HG02885 (cell line): ENCODE data around the gene SLC48A1.

Experiments
- ATAC-seq: cut with Tn5 transposase; IDR thresholded peaks from one replicate; pipeline ENCODE4 v1.9.1; 2021; ENCODE audit warnings: mild to moderate bottlenecking; ENCODE audit not compliant: unreplicated experiment, poor library complexity

Gene SLC48A1

GRCh38 chr12:47787596-47788319 is 14.7 kb downstream of the SLC48A1 start:
- no peak for ATAC-seq

- no peak for ATAC-seq
Measured at GRCh38 chr12:47789141-47789540, 16.1 kb downstream of the SLC48A1 start.

- ATAC-seq: no peak
Measured at GRCh38 chr12:47789712-47790489, 16.9 kb downstream of the SLC48A1 start.

GRCh38 chr12:47790676-47791350 is 17.8 kb downstream of the SLC48A1 start:
- no peak for ATAC-seq

GRCh38 chr12:47791351-47791746 is 18.3 kb downstream of the SLC48A1 start:
- ATAC-seq: no peak

GRCh38 chr12:47791874-47792273 is 18.8 kb downstream of the SLC48A1 start:
- ATAC-seq: no peak

GRCh38 chr12:47793015-47793681 is 20.1 kb downstream of the SLC48A1 start:
- no peak for ATAC-seq

- ATAC-seq: no peak
Measured at GRCh38 chr12:47794679-47795078, 21.6 kb downstream of the SLC48A1 start.

GRCh38 chr12:47795121-47795813 is 22.2 kb downstream of the SLC48A1 start:
- no peak for ATAC-seq

- no peak for ATAC-seq
Measured at GRCh38 chr12:47795814-47796411, 22.9 kb downstream of the SLC48A1 start.

GRCh38 chr12:47797441-47797840 is 24.4 kb downstream of the SLC48A1 start:
- peak; percentile 74 for ATAC-seq

GRCh38 chr12:47798382-47798948 is 25.4 kb downstream of the SLC48A1 start:
- ATAC-seq: no peak

GRCh38 chr12:47799357-47799955 is 26.4 kb downstream of the SLC48A1 start:
- ATAC-seq: no peak

- no peak for ATAC-seq
Measured at GRCh38 chr12:47800582-47800981, 27.5 kb downstream of the SLC48A1 start.

GRCh38 chr12:47801170-47801903 is 28.3 kb downstream of the SLC48A1 start:
- ATAC-seq: no peak

- no peak for ATAC-seq
Measured at GRCh38 chr12:47801904-47802246, 28.8 kb downstream of the SLC48A1 start.

- ATAC-seq: no peak
Measured at GRCh38 chr12:47802312-47802711, 29.3 kb downstream of the SLC48A1 start.

- no peak for ATAC-seq
Measured at GRCh38 chr12:47803191-47803875, 30.3 kb downstream of the SLC48A1 start.
